CD4-positive, alpha-beta T cell treated with Interleukin-17A for 1 hour (primary cell): ENCODE measurements around the gene GPX2.

Experiments
- DNase-seq: peaks from one replicate; pipeline ENCODE4 v3.0.0-alpha.2; 2020

GPX2 gene

GRCh38 chr14:64942531-64943111 lies at the start of gene GPX2:
Gene GPX2, minus strand, starts transcription at chr14:64942745. Its CDS starts 19 bp downstream, at chr14:64942726.
- DNase-seq, result no peak

- DNase-seq, result no peak
Measured at GRCh38 chr14:64990939-64991338, 48.4 kb upstream of the GPX2 start.

GRCh38 chr14:64990296-64990695 lies 47.8 kb upstream of the GPX2 start:
- peak; percentile 43 for DNase-seq

- DNase-seq, result no peak
Measured at GRCh38 chr14:64987438-64987767, 44.9 kb upstream of the GPX2 start.

GRCh38 chr14:64986648-64987437 lies 44.3 kb upstream of the GPX2 start, which contains the start of gene FNTB:
Gene FNTB, plus strand, starts transcription at chr14:64986895. Its CDS starts 59 bp downstream, at chr14:64986954.
- peak; percentile 96 for DNase-seq

GRCh38 chr14:64983439-64984310 lies 41.1 kb upstream of the GPX2 start:
- DNase-seq, result peak; percentile 68

GRCh38 chr14:64979336-64980074 lies 37.0 kb upstream of the GPX2 start:
- DNase-seq, result no peak

- no peak for DNase-seq
Measured at GRCh38 chr14:64974563-64974962, 32.0 kb upstream of the GPX2 start.

- no peak for DNase-seq
Measured at GRCh38 chr14:64973826-64974225, 31.3 kb upstream of the GPX2 start.

- DNase-seq, result no peak
Measured at GRCh38 chr14:64973026-64973442, 30.5 kb upstream of the GPX2 start.

GRCh38 chr14:64971943-64972791 lies 29.6 kb upstream of the GPX2 start, which contains the start of gene RAB15:
Gene RAB15, minus strand, starts transcription at chr14:64972336. Its CDS starts 260 bp downstream, at chr14:64972076.
- DNase-seq, result peak; percentile 45

GRCh38 chr14:64971491-64971942 lies 29.0 kb upstream of the GPX2 start:
- DNase-seq, result no peak

GRCh38 chr14:64970776-64971477 lies 28.4 kb upstream of the GPX2 start:
- no peak for DNase-seq

GRCh38 chr14:64970041-64970440 lies 27.5 kb upstream of the GPX2 start:
- DNase-seq, result no peak

- no peak for DNase-seq
Measured at GRCh38 chr14:64968651-64969050, 26.1 kb upstream of the GPX2 start.

GRCh38 chr14:64968167-64968566 lies 25.6 kb upstream of the GPX2 start:
- DNase-seq, result no peak

- DNase-seq, result no peak
Measured at GRCh38 chr14:64966976-64967375, 24.4 kb upstream of the GPX2 start.

- no peak for DNase-seq
Measured at GRCh38 chr14:64965356-64966000, 22.9 kb upstream of the GPX2 start.

GRCh38 chr14:64963611-64964010 lies 21.1 kb upstream of the GPX2 start:
- DNase-seq, result no peak

- DNase-seq, result no peak
Measured at GRCh38 chr14:64960762-64961276, 18.3 kb upstream of the GPX2 start.
